Heart left ventricle (tissue), 16 donors: Measurements from ENCODE around the gene COL19A1. TPM values are rescaled to one million over a fixed set of nuclear protein-coding genes. Genes with fewer than 3 reads are reported as not detected.

ENCODE experiments used
- ATAC-seq, 4 donors: fragments of 200-7000 bp; cut with Tn5 transposase; one replicate each; pipeline ENCODE4 v1.9.1; 2020 to 2022; ENCODE audit warnings: moderate library complexity in 4 of 4, mild to moderate bottlenecking in 3 of 4, moderate number of reproducible peaks in 1 of 4
- DNase-seq, 5 donors: peaks; one replicate each; pipeline ENCODE4 v3.0.0-alpha.2; 2020
- H3K27ac ChIP-seq, 12 donors: fragments of 200-600 bp; sonication (generic) in 4 of 12; one replicate each; pipeline versions ENCODE4 v1.5.0 to v1.8.0; 2016 to 2022; ENCODE audit warnings: mild to moderate bottlenecking in 2 of 12
- H3K27me3 ChIP-seq, 9 donors: fragments of 200-600 bp; sonication (generic) in 2 of 9; one replicate each; pipeline versions ENCODE4 v1.5.1 to v1.8.0; 2016 to 2022; ENCODE audit warnings: mild to moderate bottlenecking in 3 of 9
- H3K36me3 ChIP-seq, 9 donors: fragments of 200-600 bp; sonication (generic) in 2 of 9; one replicate each; pipeline versions ENCODE4 v1.5.0 to v1.8.0; 2018 to 2022; ENCODE audit warnings: mild to moderate bottlenecking in 2 of 9
- H3K4me1 ChIP-seq, 12 donors: fragments of 200-600 bp; sonication (generic) in 4 of 12; one replicate each; pipeline versions ENCODE4 v1.5.0 to v1.8.0; 2016 to 2022; ENCODE audit warnings: mild to moderate bottlenecking in 3 of 12
- H3K4me3 ChIP-seq, 12 donors: fragments of 200-600 bp; sonication (generic) in 4 of 12; one replicate each; pipeline versions ENCODE4 v1.5.0 to v1.8.0; 2017 to 2022; ENCODE audit warnings: mild to moderate bottlenecking in 9 of 12, moderate library complexity in 4 of 12
- H3K9me3 ChIP-seq, 12 donors: fragments of 200-600 bp; sonication (generic) in 4 of 12; one replicate each; pipeline versions ENCODE4 v1.5.0 to v1.8.0; 2016 to 2022; ENCODE audit warnings: mild to moderate bottlenecking in 1 of 12
- POLR2A ChIP-seq, 2 donors: fragments of 450-650 bp; IDR thresholded peaks; one replicate each; pipeline ENCODE4 v1.6.1; 2017; ENCODE audit warnings: antibody characterized with exemption in 2 of 2, mild to moderate bottlenecking in 2 of 2, moderate library complexity in 2 of 2
- WGBS, 4 donors: extraction: QIAGEN DNeasy Blood & Tissue Kit in 2 of 4; methylation state at CpG; one replicate each; pipeline versions ENCODE4 v1.1.5 to v1.1.7; 2013 to 2018; 5-methylcytosine and 5-hydroxymethylcytosine counted together
- intact Hi-C, 10 donors: fragments of 100-400 bp; cut with DNase I; formaldehyde crosslinking; loops; one replicate each; pipeline versions ENCODE4 v1.11.1 to v1.14.2; 2022
- polyA plus RNA-seq, 2 donors: library from polyadenylated mRNA; stranded (reverse); fragments of 200-250 nt; gene quantifications; one replicate each; pipeline ENCODE4 v1.2.3, GENCODE V29; 2013
- total RNA-seq, 9 donors: library from RNA; depleted of rRNA in 2 of 9; stranded (reverse); fragments of >200 nt in 2 of 9; fragmentation: NEBNext Ultra II Directional in 3 of 9; extraction: Animal tissue kit (Norgen Biotek cat#: 25700) in 3 of 9; gene quantifications; one replicate each; pipeline versions ENCODE4 v1.1.0 to v1.2.4, GENCODE V29; 2016 to 2023
- TF ChIP-seq, protein P1 (sequence below), 12 donors: fragments of 200-600 bp; sonication (generic) in 4 of 12; IDR thresholded peaks; one replicate each; pipeline versions ENCODE4 v1.5.0 to v1.8.0; 2018 to 2022; ENCODE audit warnings: antibody characterized with exemption in 12 of 12, mild to moderate bottlenecking in 5 of 12
- donor health status: ischemic (EF 13 %, LVEDD 7.1; RV severe dilation, severe dysfunction).
- donor health status: healthy with polysubstance abuse.
- donor health status: DM: no; HTN: yes; CAD: no.
- donor health status: DM: no; HTN: no; CAD: no.
- donor health status: ischemic (EF 25% LVEDD 6.9; RV normal size, moderate dysfunction).
- donor health status: ischemic (EF 25% LVEDD 5.7; RV mildly dilated, moderate dysfunction).
- donor health status: healthy.
- donor health status: DM: yes; HTN: yes; CAD: no.
- donor health status: ischemic (EF 35%, LVEDD 5.7; RV mildly dilated, moderate dysfunction).
- donor health status: nonischemic (EF 11% LVEDD 7.7; RV severe dilation, severe dysfunction).
- donor health status: DM: yes; HTN: yes; CAD: no.
- donor health status: PGD.
- donor health status: ischemic (EF 29% LVEDD 5.4; RV normal size, mild dysfunction).
- donor health status: nonischemic (EF 23%, LVEDD 6.1; RV moderate dilation, normal function).

The COL19A1 gene
- total and polyA plus RNA-seq, 11 donors = 0.69 to 4.6 (median 1.6) TPM

- no peak for DNase-seq
- Histone ChIP-seq H3K36me3 (no peaks in the 10 kb centered on the region), H3K4me3 (no peak overlapping the region), H3K9me3 (no peaks in the 10 kb centered on the region), H3K4me1 (peaks cover 0 to 17% (median 2%) of the 10 kb centered on the region in 12 donors), H3K27ac (no peak overlapping the region), H3K27me3 (peaks cover 0 to 33% (median 0%) of the 10 kb centered on the region in 9 donors)
- intact Hi-C loops = loop anchor here in 1 of 10 donors (5.0 kb wide), 1 partner anchor 104 kb away; no protein-coding TSS in a partner anchor
- WGBS, 4 donors = 80 to 90% (median 86%) methylated on average over 1 of the region's 1 CpG
- ATAC-seq = no peak
- TF ChIP-seq, protein P1, sequence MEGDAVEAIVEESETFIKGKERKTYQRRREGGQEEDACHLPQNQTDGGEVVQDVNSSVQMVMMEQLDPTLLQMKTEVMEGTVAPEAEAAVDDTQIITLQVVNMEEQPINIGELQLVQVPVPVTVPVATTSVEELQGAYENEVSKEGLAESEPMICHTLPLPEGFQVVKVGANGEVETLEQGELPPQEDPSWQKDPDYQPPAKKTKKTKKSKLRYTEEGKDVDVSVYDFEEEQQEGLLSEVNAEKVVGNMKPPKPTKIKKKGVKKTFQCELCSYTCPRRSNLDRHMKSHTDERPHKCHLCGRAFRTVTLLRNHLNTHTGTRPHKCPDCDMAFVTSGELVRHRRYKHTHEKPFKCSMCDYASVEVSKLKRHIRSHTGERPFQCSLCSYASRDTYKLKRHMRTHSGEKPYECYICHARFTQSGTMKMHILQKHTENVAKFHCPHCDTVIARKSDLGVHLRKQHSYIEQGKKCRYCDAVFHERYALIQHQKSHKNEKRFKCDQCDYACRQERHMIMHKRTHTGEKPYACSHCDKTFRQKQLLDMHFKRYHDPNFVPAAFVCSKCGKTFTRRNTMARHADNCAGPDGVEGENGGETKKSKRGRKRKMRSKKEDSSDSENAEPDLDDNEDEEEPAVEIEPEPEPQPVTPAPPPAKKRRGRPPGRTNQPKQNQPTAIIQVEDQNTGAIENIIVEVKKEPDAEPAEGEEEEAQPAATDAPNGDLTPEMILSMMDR (IDR thresholded peaks at IDR 0.05) = no peak
- TF ChIP-seq POLR2A (IDR thresholded peaks at IDR 0.05) = no peak
Measured at GRCh38 chr6:69868252-69868804, 2.0 kb downstream of the COL19A1 start.

DNA sequence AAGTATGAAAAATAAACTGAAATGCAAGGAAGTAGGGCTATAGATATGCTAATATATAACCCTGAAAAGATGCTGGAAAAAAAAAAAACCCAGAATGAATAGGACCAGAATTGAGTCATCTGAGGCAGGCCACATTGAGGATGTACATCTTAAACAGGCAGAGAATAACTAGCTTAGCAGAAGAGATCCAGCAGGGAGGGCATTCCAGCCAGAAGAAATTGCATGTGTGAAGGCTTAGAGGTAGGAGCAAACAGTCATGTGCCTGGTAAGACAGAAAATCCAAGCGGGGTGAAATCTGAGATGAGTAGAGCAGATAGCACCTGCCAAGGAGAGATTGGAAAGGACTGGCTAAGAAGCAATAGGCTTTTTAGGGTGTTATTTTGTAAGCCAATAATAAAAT lies 2.6 kb downstream of the COL19A1 start:
- 83 to 94% (median 88%) methylated on average over 1 of the region's 1 CpG for WGBS, 4 donors
- Histone ChIP-seq H3K27ac (no peak overlapping the region), H3K4me3 (no peak overlapping the region), H3K9me3 (no peaks in the 10 kb centered on the region), H3K27me3 (peaks cover 0 to 33% (median 0%) of the 10 kb centered on the region in 9 donors), H3K4me1 (peaks cover 0 to 17% (median 2%) of the 10 kb centered on the region in 12 donors), H3K36me3 (no peaks in the 10 kb centered on the region)
- intact Hi-C loops = loop anchor here in 1 of 10 donors (5.0 kb wide), 1 partner anchor 103 kb away; no protein-coding TSS in a partner anchor
- ATAC-seq (no peak), DNase-seq (no peak)
- no peak for TF ChIP-seq POLR2A (IDR thresholded peaks at IDR 0.05)
- TF ChIP-seq, protein P1 (IDR thresholded peaks at IDR 0.05) = no peak

GRCh38 chr6:69871107-69871506 lies 4.8 kb downstream of the COL19A1 start:
- DNase-seq (no peak), ATAC-seq (no peak)
- intact Hi-C loops = no loop called here
- 82 to 92% (median 90%) methylated on average over 2 of the region's 2 CpGs for whole genome bisulfite sequencing, 4 donors
- no peak overlapping the region for H3K27ac ChIP-seq
- peaks cover 0 to 11% (median 2%) of the 10 kb centered on the region in 12 donors for H3K4me1 ChIP-seq
- no peak overlapping the region for H3K4me3 ChIP-seq
- H3K9me3 ChIP-seq = no peaks in the 10 kb centered on the region
- no peaks in the 10 kb centered on the region for H3K36me3 ChIP-seq
- TF ChIP-seq, protein P1 (IDR thresholded peaks at IDR 0.05) = no peak
- no peak for TF ChIP-seq POLR2A (IDR thresholded peaks at IDR 0.05)
- peaks cover 0 to 22% (median 0%) of the 10 kb centered on the region in 9 donors for H3K27me3 ChIP-seq

DNA sequence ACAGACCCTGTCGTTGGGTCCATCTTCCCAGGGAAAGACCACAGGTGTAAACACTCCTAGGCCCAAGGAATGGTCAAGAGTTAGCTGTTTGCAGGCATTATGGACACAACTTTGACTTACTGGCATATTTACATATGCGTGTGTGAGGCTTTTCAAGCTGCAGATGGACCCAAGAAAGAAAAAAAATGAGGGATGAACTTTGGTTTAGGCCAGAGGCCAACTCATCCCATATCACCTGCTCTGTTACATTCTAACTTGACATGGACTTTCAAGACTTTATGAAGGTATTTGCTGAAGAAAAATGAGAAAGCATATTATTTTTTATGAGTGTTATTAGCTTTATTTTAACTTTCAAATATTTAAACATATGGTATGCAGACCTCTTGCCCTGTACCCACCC lies 6.9 kb downstream of the COL19A1 start:
- Histone ChIP-seq H3K9me3 (no peaks in the 10 kb centered on the region), H3K4me1 (no peaks in the 10 kb centered on the region), H3K27me3 (peaks cover 0 to 4% (median 0%) of the 10 kb centered on the region in 9 donors), H3K27ac (no peak overlapping the region), H3K36me3 (no peaks in the 10 kb centered on the region), H3K4me3 (no peak overlapping the region)
- TF ChIP-seq, protein P1 (IDR thresholded peaks at IDR 0.05) = no peak
- no peak for TF ChIP-seq POLR2A (IDR thresholded peaks at IDR 0.05)
- no peak for DNase-seq
- intact Hi-C loops = no loop called here
- WGBS, 4 donors = 72 to 86% (median 85%) methylated on average over 2 of the region's 2 CpGs
- ATAC-seq = no peak
